Spleen (tissue), 7 donors: ENCODE measurements around the gene NEDD9.

ENCODE experiments used
- POLR2A ChIP-seq, 3 donors: fragments of 450-650 bp; IDR thresholded peaks; one replicate each; pipeline ENCODE4 v1.5.1; 2017; ENCODE audit warnings: antibody characterized with exemption in 3 of 3, mild to moderate bottlenecking in 1 of 3
- TF ChIP-seq, protein P1 (sequence below), 11 experiments: fragments of 200-600 bp in 7 of 11; fragments of 450-650 bp in 4 of 11; sonication (generic) in 4 of 11; IDR thresholded peaks in 8 of 11; conservative IDR thresholded peaks in 3 of 11; 1 replicate in 7 of 11; 2 replicates in 4 of 11; pipeline versions ENCODE4 v1.4.0 to v1.8.0; 2016 to 2021; ENCODE audit warnings: antibody characterized with exemption in 11 of 11, inconsistent platforms in 4 of 11, mild to moderate bottlenecking in 1 of 11
- donor health status: DM: no; HTN: no; CAD: no; lungs with moderate emphysema.
- donor health status: DM: no; HTN: no; CAD: no.
- donor health status: DM: no; HTN: no; CAD: no.

DNA sequence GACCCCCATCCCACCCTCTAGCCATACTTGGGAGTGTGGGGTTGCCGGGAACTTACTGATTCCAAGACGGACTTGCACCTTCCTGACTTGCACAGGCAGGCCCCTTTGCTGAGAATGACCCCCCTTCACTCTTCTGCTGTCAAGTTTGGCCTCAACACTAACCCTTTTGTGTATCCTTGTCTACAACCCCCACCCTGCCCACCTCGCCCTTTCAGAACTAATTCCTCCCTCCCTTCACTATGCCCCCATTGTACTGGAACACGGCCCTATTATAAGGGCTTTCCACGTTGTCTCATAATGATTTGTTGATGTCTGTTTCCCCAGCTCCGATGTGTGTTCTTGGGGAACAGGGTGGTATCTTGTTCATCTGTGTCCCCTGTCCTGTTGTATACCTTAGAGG lies 4.4 kb upstream of the NEDD9 start:
- TF ChIP-seq, protein P1, sequence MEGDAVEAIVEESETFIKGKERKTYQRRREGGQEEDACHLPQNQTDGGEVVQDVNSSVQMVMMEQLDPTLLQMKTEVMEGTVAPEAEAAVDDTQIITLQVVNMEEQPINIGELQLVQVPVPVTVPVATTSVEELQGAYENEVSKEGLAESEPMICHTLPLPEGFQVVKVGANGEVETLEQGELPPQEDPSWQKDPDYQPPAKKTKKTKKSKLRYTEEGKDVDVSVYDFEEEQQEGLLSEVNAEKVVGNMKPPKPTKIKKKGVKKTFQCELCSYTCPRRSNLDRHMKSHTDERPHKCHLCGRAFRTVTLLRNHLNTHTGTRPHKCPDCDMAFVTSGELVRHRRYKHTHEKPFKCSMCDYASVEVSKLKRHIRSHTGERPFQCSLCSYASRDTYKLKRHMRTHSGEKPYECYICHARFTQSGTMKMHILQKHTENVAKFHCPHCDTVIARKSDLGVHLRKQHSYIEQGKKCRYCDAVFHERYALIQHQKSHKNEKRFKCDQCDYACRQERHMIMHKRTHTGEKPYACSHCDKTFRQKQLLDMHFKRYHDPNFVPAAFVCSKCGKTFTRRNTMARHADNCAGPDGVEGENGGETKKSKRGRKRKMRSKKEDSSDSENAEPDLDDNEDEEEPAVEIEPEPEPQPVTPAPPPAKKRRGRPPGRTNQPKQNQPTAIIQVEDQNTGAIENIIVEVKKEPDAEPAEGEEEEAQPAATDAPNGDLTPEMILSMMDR (IDR thresholded peaks at IDR 0.05 in 8 of 11, conservative IDR thresholded peaks at IDR 0.05 in 3 of 11) = no peak
- TF ChIP-seq POLR2A (IDR thresholded peaks at IDR 0.05) = no peak
